Measurements from ENCODE around the gene GP2.
A peak's percentile ranks its signal among the peaks of the same experiment; 100 is the strongest.

Gene GP2

GRCh38 chr16:20308801-20309590 is 18.3 kb downstream of the GP2 start:
- no peak for FAIRE-seq
- DNase-seq (ENCODE audit: extremely low spot score, insufficient read length, low read depth), result no peak

GRCh38 chr16:20308266-20308665 is 19.0 kb downstream of the GP2 start:
- no peak for DNase-seq (ENCODE audit: extremely low spot score, insufficient read length, low read depth)
- no peak for FAIRE-seq

- no peak for FAIRE-seq
- DNase-seq (ENCODE audit: extremely low spot score, insufficient read length, low read depth), result no peak
These were observed 19.5 kb downstream of the GP2 start for GRCh38 chr16:20307791-20308190.

- DNase-seq (ENCODE audit: extremely low spot score, insufficient read length, low read depth), result no peak
- FAIRE-seq, result no peak
These were observed 20.1 kb downstream of the GP2 start for GRCh38 chr16:20307240-20307671.

- FAIRE-seq (no peak), DNase-seq (ENCODE audit: extremely low spot score, insufficient read length, low read depth) (no peak)
These were observed 20.9 kb downstream of the GP2 start for GRCh38 chr16:20306401-20306800.

GRCh38 chr16:20303012-20303411 is 24.3 kb downstream of the GP2 start:
- FAIRE-seq, result no peak
- no peak for DNase-seq (ENCODE audit: extremely low spot score, insufficient read length, low read depth)

GRCh38 chr16:20302389-20302788 is 24.9 kb downstream of the GP2 start:
- FAIRE-seq (no peak), DNase-seq (ENCODE audit: extremely low spot score, insufficient read length, low read depth) (no peak)

GRCh38 chr16:20301840-20302239 is 25.5 kb downstream of the GP2 start:
- no peak for DNase-seq (ENCODE audit: extremely low spot score, insufficient read length, low read depth)
- FAIRE-seq, result no peak

- FAIRE-seq, result peak; percentile 83
- peak; percentile 30 for DNase-seq (ENCODE audit: extremely low spot score, insufficient read length, low read depth)
These were observed 26.8 kb downstream of the GP2 start for GRCh38 chr16:20300312-20301097.

- DNase-seq (ENCODE audit: extremely low spot score, insufficient read length, low read depth) (no peak), FAIRE-seq (no peak)
These were observed 28.9 kb downstream of the GP2 start for GRCh38 chr16:20298452-20298851.

GRCh38 chr16:20291208-20292206 is 35.8 kb downstream of the GP2 start:
- DNase-seq (ENCODE audit: extremely low spot score, insufficient read length, low read depth) (no peak), FAIRE-seq (no peak)

- DNase-seq (ENCODE audit: extremely low spot score, insufficient read length, low read depth) (no peak), FAIRE-seq (no peak)
These were observed 37.7 kb downstream of the GP2 start for GRCh38 chr16:20289571-20289970.

GRCh38 chr16:20285993-20286499 is 41.3 kb downstream of the GP2 start:
- FAIRE-seq (no peak), DNase-seq (ENCODE audit: extremely low spot score, insufficient read length, low read depth) (no peak)

- FAIRE-seq (no peak), DNase-seq (ENCODE audit: extremely low spot score, insufficient read length, low read depth) (no peak)
These were observed 47.1 kb downstream of the GP2 start for GRCh38 chr16:20280259-20280658.

GRCh38 chr16:20271893-20272292 is 55.4 kb downstream of the GP2 start:
- DNase-seq (ENCODE audit: extremely low spot score, insufficient read length, low read depth), result no peak

GRCh38 chr16:20268409-20268808 is 58.9 kb downstream of the GP2 start:
- DNase-seq (ENCODE audit: extremely low spot score, insufficient read length, low read depth) (no peak), FAIRE-seq (no peak)

More at GRCh38 chr16:20271893-20272292, 55.4 kb downstream of the GP2 start:
- FAIRE-seq, result no peak

- FAIRE-seq (no peak), DNase-seq (ENCODE audit: extremely low spot score, insufficient read length, low read depth) (no peak)
These were observed 62.3 kb downstream of the GP2 start for GRCh38 chr16:20265019-20265418.

GRCh38 chr16:20263138-20263855 is 64.0 kb downstream of the GP2 start:
- DNase-seq (ENCODE audit: extremely low spot score, insufficient read length, low read depth) (no peak), FAIRE-seq (no peak)

GRCh38 chr16:20262248-20262647 is 65.1 kb downstream of the GP2 start:
- FAIRE-seq (no peak), DNase-seq (ENCODE audit: extremely low spot score, insufficient read length, low read depth) (no peak)
